Neutrophil (primary cell): ENCODE measurements around the gene C1orf232.
A peak's percentile ranks its signal among the peaks of the same experiment; 100 is the strongest.

ENCODE experiments used
- H3K27ac ChIP-seq: fragments of 200-600 bp; sonication (generic); 2 replicates; pipeline ENCODE4 v1.5.1; 2016; ENCODE audit warnings: mild to moderate bottlenecking, moderate library complexity
- H3K27me3 ChIP-seq: fragments of 200-600 bp; sonication (generic); 2 replicates; pipeline ENCODE4 v1.6.0; 2016; ENCODE audit warnings: mild to moderate bottlenecking
- H3K36me3 ChIP-seq: fragments of 200-600 bp; sonication (generic); 2 replicates; pipeline ENCODE4 v1.5.1; 2017
- H3K4me1 ChIP-seq, 2 experiments: fragments of 200-600 bp in 1 of 2; sonication (generic) in 1 of 2; 1 replicate in 1 of 2; 2 replicates in 1 of 2; pipeline versions ENCODE4 v1.5.1 to v1.6.1; 2013 to 2016; ENCODE audit warnings: low read depth in 1 of 2, low read length in 1 of 2, mild to moderate bottlenecking in 1 of 2, moderate library complexity in 1 of 2; ENCODE audit not compliant: control insufficient read depth in 1 of 2, insufficient read depth in 1 of 2
- H3K4me3 ChIP-seq, 2 experiments: fragments of 200-600 bp in 1 of 2; sonication (generic) in 1 of 2; 1 replicate in 1 of 2; 2 replicates in 1 of 2; pipeline ENCODE4 v1.5.1; 2013 to 2016; ENCODE audit warnings: low read depth in 1 of 2, low read length in 1 of 2, mild to moderate bottlenecking in 1 of 2, moderate library complexity in 1 of 2
- H3K9me3 ChIP-seq: fragments of 200-600 bp; sonication (generic); 2 replicates; pipeline ENCODE4 v1.5.1; 2016
- TF ChIP-seq, protein P1 (sequence below): fragments of 200-600 bp; sonication (generic); IDR thresholded peaks from 2 replicates; pipeline ENCODE4 v1.5.1; 2016; ENCODE audit warnings: antibody characterized with exemption

The C1orf232 gene

DNA sequence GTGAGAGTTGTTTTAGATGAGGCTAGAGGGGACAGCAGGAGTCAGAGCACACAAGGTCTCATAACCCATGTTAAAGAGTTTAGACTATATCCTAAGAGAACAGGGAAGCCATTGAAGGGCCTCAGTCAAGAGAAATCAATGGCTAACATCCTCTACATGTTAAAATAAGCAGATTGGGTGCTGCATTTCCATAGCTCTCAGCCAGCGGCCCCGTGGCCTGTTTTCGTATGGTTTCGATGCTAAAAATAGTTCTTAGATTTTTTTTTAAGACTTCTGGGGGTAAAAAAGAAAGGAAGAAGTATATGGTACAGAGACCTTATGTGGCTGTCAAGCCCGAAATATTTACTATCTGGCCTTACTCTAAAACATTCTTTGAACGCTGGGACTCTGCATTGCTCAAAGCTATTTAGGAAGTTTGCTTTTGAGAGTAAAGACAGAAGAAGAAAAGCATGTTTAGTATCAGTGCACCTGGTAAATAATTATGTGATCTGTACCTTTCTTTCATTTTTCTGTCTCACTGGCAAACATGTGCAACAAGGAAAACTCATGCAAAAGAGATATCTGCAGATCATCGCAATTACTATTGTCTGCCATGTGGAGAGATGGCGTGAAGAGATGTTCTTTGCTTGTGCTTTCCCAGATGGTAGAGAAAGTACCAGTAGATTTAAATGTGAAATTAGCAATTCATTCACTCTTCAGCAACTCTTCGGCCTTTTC is 48.7 kb downstream of the C1orf232 start:
- TF ChIP-seq, protein P1, sequence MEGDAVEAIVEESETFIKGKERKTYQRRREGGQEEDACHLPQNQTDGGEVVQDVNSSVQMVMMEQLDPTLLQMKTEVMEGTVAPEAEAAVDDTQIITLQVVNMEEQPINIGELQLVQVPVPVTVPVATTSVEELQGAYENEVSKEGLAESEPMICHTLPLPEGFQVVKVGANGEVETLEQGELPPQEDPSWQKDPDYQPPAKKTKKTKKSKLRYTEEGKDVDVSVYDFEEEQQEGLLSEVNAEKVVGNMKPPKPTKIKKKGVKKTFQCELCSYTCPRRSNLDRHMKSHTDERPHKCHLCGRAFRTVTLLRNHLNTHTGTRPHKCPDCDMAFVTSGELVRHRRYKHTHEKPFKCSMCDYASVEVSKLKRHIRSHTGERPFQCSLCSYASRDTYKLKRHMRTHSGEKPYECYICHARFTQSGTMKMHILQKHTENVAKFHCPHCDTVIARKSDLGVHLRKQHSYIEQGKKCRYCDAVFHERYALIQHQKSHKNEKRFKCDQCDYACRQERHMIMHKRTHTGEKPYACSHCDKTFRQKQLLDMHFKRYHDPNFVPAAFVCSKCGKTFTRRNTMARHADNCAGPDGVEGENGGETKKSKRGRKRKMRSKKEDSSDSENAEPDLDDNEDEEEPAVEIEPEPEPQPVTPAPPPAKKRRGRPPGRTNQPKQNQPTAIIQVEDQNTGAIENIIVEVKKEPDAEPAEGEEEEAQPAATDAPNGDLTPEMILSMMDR, result no peak
- peak overlapping the region; percentile 50 for H3K27ac ChIP-seq
- H3K9me3 ChIP-seq, result no peaks in the 10 kb centered on the region
- H3K36me3 ChIP-seq, result no peaks in the 10 kb centered on the region
- no peaks in the 10 kb centered on the region for H3K27me3 ChIP-seq
- no peak overlapping the region for H3K4me3 ChIP-seq
- H3K4me1 ChIP-seq, result peaks cover 57 to 58% of the 10 kb centered on the region in 2 experiments

DNA sequence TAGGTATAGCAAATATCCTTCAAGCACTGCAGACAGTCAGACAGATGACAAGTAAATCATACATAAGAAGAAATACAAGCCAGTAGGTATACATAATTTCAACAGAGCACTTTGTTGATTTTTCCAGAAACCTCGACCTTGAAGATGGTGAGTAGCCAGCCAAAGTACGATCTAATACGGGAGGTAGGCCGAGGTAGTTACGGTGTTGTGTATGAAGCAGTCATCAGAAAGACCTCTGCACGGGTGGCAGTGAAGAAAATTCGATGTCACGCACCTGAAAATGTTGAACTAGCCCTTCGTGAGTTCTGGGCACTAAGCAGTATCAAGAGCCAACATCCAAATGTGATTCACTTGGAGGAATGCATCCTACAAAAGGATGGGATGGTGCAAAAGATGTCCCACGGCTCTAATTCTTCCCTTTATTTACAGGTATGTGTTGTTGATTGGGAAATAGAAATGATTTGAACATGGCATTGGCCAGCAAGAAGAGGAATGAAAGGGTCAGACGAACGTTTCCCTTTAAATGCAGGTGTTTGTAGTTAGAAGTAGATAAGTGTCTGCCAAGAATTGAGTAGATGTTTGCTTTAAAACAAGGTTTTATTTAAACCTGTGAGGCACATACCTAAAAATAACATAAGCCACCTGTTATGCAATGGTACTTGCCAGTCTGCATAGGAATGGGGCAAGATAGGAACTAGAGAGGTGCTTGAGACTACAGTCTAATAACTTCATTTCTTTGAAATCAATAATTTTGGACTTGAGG is 54.4 kb downstream of the C1orf232 start:
- Histone ChIP-seq H3K36me3 (no peaks in the 10 kb centered on the region), H3K4me1 (peaks cover 41 to 45% of the 10 kb centered on the region in 2 experiments), H3K9me3 (no peaks in the 10 kb centered on the region), H3K4me3 (no peak overlapping the region), H3K27me3 (no peaks in the 10 kb centered on the region), H3K27ac (peak overlapping the region; percentile 42)
- TF ChIP-seq, protein P1, result no peak
